OCI-LY3 (cell line): ENCODE measurements around the gene ANO6.

Experiments
- EZH2phosphoT487 ChIP-seq: fragments of 200-600 bp; shearing (Covaris generic); IDR thresholded peaks from 2 replicates; pipeline ENCODE4 v1.6.1; 2018; ENCODE audit warnings: antibody characterized with exemption, mixed run types, low read depth
- TF ChIP-seq, protein P1 (sequence below): fragments of 200-600, 300-600 bp; sonication (generic); IDR thresholded peaks from 2 replicates; pipeline ENCODE4 v1.5.1; 2014; ENCODE audit warnings: antibody characterized with exemption, low read length, low read depth

DNA sequence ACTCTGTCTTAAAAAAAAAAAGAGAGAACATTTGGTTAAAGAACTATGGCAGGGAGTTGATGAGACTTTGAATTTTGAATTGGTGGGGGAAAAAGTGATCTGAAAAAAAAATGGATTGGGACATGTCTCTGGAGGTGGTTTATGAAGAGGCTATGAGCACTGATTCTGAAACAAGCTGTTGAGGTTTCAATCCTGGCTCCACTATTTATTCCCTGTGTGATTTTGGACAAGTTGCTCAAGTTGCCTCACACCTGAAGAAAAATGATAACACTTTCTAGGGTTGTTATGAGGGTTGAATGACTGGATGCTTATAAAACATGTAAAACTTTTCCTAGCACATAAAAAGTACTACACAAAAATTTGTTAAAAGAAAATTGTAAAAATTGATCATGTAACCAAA lies 1.8 kb upstream of the ANO6 start:
- TF ChIP-seq EZH2phosphoT487 = no peak
- TF ChIP-seq, protein P1, sequence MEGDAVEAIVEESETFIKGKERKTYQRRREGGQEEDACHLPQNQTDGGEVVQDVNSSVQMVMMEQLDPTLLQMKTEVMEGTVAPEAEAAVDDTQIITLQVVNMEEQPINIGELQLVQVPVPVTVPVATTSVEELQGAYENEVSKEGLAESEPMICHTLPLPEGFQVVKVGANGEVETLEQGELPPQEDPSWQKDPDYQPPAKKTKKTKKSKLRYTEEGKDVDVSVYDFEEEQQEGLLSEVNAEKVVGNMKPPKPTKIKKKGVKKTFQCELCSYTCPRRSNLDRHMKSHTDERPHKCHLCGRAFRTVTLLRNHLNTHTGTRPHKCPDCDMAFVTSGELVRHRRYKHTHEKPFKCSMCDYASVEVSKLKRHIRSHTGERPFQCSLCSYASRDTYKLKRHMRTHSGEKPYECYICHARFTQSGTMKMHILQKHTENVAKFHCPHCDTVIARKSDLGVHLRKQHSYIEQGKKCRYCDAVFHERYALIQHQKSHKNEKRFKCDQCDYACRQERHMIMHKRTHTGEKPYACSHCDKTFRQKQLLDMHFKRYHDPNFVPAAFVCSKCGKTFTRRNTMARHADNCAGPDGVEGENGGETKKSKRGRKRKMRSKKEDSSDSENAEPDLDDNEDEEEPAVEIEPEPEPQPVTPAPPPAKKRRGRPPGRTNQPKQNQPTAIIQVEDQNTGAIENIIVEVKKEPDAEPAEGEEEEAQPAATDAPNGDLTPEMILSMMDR = no peak
